Left cardiac atrium (tissue), 4 donors: ENCODE measurements around the gene CIDEA. TPM values are rescaled to one million over a fixed set of nuclear protein-coding genes. Genes with fewer than 3 reads are reported as not detected.
"Not testable (repeated sequence)": the region's sequence is repeated elsewhere in the genome, so short reads cannot be mapped to it uniquely, and the experiment has no call there.

Experiments
- ATAC-seq, 2 donors: fragments of 200-7000 bp; cut with Tn5 transposase; one replicate each; pipeline ENCODE4 v1.9.1; 2020; ENCODE audit warnings: mild to moderate bottlenecking in 2 of 2, moderate library complexity in 2 of 2
- DNase-seq: peaks from one replicate; pipeline ENCODE4 v3.0.0-alpha.2; 2020
- intact Hi-C, 2 donors: fragments of 100-400 bp; cut with DNase I; formaldehyde crosslinking; loops; one replicate each; pipeline versions ENCODE4 v1.14.1 to v1.15.1; 2022 to 2023
- total RNA-seq, 2 donors: library from RNA; stranded (reverse); fragmentation: NEBNext Ultra II Directional; extraction: Animal tissue kit (Norgen Biotek cat#: 25700); gene quantifications; one replicate each; pipeline ENCODE4 v1.2.1, GENCODE V29; 2021
- donor health status: DM: no; HTN: yes; CAD: no.
- donor health status: DM: no; HTN: yes; CAD: no; lungs with severe emphysema.
- donor health status: DM: yes; HTN: yes; CAD: no.
- donor health status: Dilated cardiomyopathy.

The CIDEA gene
- total RNA-seq, 2 donors from 2014 or later: 11.4 to 17.2 TPM

GRCh38 chr18:12236141-12236540 lies 18.0 kb upstream of the CIDEA start:
- intact Hi-C loops: loop anchor here (10.0 kb wide), 1 partner anchor 141 kb away; the partner anchor contains the start of gene ANKRD62 (in 2 of the 2)
- ATAC-seq (no peak), DNase-seq (no peak)

GRCh38 chr18:12236934-12237832 lies 17.0 kb upstream of the CIDEA start:
- DNase-seq (peak; percentile 78), ATAC-seq (peak; percentile 93 to 97)
- intact Hi-C loops: loop anchor here (10.0 kb wide), 1 partner anchor 142 kb away; the partner anchor contains the start of gene ANKRD62 (in 2 of the 2)

GRCh38 chr18:12238826-12239225 lies 15.3 kb upstream of the CIDEA start:
- no peak for ATAC-seq
- intact Hi-C loops: loop anchor here (10.0 kb wide), 1 partner anchor 144 kb away; the partner anchor contains the start of gene ANKRD62 (in 2 of the 2)
- no peak for DNase-seq

- DNase-seq (no peak), ATAC-seq (no peak)
- intact Hi-C loops: loop anchor here (10.0 kb wide), 1 partner anchor 145 kb away; the partner anchor contains the start of gene ANKRD62 (in 2 of the 2)
Observed at GRCh38 chr18:12239431-12239830, 14.7 kb upstream of the CIDEA start.

GRCh38 chr18:12242658-12243260 lies 11.4 kb upstream of the CIDEA start:
- DNase-seq (no peak), ATAC-seq (no peak)
- intact Hi-C loops: no loop called here

- DNase-seq, ATAC-seq, intact Hi-C loops: not testable (repeated sequence)
Observed at GRCh38 chr18:12243272-12243671, 10.9 kb upstream of the CIDEA start.

- ATAC-seq (no peak), DNase-seq (no peak)
- intact Hi-C loops: no loop called here
Observed at GRCh38 chr18:12245793-12246135, 8.4 kb upstream of the CIDEA start.

GRCh38 chr18:12246849-12247808 lies 7.0 kb upstream of the CIDEA start:
- peak in 1 of 2 donors; percentile 12 for ATAC-seq
- intact Hi-C loops: no loop called here

GRCh38 chr18:12247946-12248345 lies 6.2 kb upstream of the CIDEA start:
- intact Hi-C loops: no loop called here
- no peak for DNase-seq
- no peak for ATAC-seq

More at GRCh38 chr18:12246849-12247808, 7.0 kb upstream of the CIDEA start:
- DNase-seq: no peak

- DNase-seq: no peak
- intact Hi-C loops: no loop called here
- ATAC-seq: no peak
Observed at GRCh38 chr18:12248926-12249720, 5.0 kb upstream of the CIDEA start.

GRCh38 chr18:12251311-12251710 lies 2.9 kb upstream of the CIDEA start:
- DNase-seq: no peak
- intact Hi-C loops: no loop called here
- no peak for ATAC-seq

GRCh38 chr18:12252061-12252460 lies 2.1 kb upstream of the CIDEA start:
- no peak for ATAC-seq
- DNase-seq: no peak
- intact Hi-C loops: no loop called here

GRCh38 chr18:12253027-12253426 lies 1.1 kb upstream of the CIDEA start:
- no peak for ATAC-seq
- DNase-seq: no peak
- intact Hi-C loops: no loop called here

- DNase-seq (no peak), ATAC-seq (peak in 1 of 2 donors; percentile 40)
- intact Hi-C loops: no loop called here
Observed at GRCh38 chr18:12253663-12254135, 462 bp upstream of the CIDEA start.

- intact Hi-C loops: no loop called here
- DNase-seq: no peak
Observed at GRCh38 chr18:12254820-12255511, 805 bp downstream of the CIDEA start.

GRCh38 chr18:12255626-12256026 lies 1.5 kb downstream of the CIDEA start:
- ATAC-seq (peak in 1 of 2 donors; percentile 25), DNase-seq (no peak)
- intact Hi-C loops: no loop called here

More at GRCh38 chr18:12254820-12255511, 805 bp downstream of the CIDEA start:
- no peak for ATAC-seq

GRCh38 chr18:12256951-12257350 lies 2.8 kb downstream of the CIDEA start:
- intact Hi-C loops: no loop called here
- ATAC-seq (peak in 1 of 2 donors; percentile 55), DNase-seq (no peak)
